ENCODE data around the gene AFG1L.
"Not testable (repeated sequence)": the region's sequence is repeated elsewhere in the genome, so short reads cannot be mapped to it uniquely, and the experiment has no call there.

AFG1L gene

DNA sequence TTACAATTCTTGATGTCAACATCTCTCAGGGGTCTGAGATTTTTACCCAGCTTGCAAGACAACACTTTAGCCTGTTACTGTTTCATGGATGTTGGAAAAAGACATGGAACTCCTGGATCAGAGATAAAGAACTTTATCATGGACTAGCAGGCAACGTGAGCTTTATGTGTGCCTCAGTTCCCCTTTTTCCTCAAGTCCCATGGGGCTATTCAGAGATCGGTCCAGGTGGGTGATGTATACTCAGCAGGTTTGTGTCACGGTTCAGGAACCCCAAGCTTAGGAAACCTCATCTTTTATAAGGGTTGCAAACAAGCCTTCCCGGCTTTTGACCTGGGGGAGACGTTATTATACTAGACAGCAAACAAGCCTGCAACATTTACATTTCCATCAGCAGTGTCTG is 15.0 kb downstream of the AFG1L start:
- no peak overlapping the region for H3K4me3 ChIP-seq (ENCODE audit: low read depth, low read length)
- TF ChIP-seq CTCF (IDR thresholded peaks at IDR 0.05; ENCODE audit: low read depth, low read length), result no peak

DNA sequence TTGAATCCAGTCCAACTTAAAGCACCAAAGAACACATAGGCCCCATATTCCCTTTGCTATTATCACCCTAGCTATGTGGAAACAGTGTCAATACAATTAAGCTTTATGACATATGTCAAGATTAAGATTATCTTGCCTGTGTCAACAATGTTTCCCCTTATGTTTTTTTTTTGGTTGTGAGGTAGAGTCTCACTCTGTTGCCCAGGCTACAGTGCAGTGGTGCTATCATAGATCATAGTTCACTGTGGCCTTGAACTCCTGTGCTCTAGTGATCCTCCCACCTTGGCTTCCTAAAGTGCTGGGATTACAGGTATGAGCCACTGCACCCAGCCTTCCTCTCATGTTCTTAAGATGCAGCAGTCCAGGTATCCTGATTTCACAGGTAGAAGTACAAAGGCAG is 17.8 kb downstream of the AFG1L start:
- TF ChIP-seq CTCF (IDR thresholded peaks at IDR 0.05; ENCODE audit: low read depth, low read length), result no peak
- H3K4me3 ChIP-seq (ENCODE audit: low read depth, low read length), result no peak overlapping the region

- TF ChIP-seq CTCF (IDR thresholded peaks at IDR 0.05; ENCODE audit: low read depth, low read length), result no peak
- no peak overlapping the region for H3K4me3 ChIP-seq (ENCODE audit: low read depth, low read length)
Measured at GRCh38 chr6:108321253-108321747, 26.4 kb downstream of the AFG1L start.

DNA sequence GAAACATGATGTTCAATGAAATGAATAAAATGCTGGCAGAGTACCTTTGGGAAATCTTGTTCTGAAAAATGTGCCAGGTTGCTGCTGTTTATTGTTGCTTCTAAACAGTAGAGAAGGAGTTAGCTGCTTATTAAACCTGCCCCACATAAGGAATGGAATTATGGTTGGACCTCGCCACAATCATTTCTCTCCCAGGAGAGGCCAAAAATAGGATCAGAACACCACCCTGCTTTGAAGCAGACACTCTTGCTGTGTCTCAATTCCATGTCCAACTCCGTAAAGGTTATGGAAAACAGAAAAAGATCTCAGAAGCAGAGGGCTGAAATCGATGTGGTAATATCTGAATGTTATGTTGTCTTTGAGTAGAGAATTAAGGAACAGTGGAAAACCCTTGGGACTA is 27.9 kb downstream of the AFG1L start:
- TF ChIP-seq CTCF (IDR thresholded peaks at IDR 0.05; ENCODE audit: low read depth, low read length), result no peak
- no peak overlapping the region for H3K4me3 ChIP-seq (ENCODE audit: low read depth, low read length)

- TF ChIP-seq CTCF (IDR thresholded peaks at IDR 0.05; ENCODE audit: low read depth, low read length), result no peak
- no peak overlapping the region for H3K4me3 ChIP-seq (ENCODE audit: low read depth, low read length)
Measured at GRCh38 chr6:108323710-108324466, 29.0 kb downstream of the AFG1L start.

- not testable (repeated sequence) for H3K4me3 ChIP-seq (ENCODE audit: low read depth, low read length)
Measured at GRCh38 chr6:108330221-108330785, 35.4 kb downstream of the AFG1L start.

DNA sequence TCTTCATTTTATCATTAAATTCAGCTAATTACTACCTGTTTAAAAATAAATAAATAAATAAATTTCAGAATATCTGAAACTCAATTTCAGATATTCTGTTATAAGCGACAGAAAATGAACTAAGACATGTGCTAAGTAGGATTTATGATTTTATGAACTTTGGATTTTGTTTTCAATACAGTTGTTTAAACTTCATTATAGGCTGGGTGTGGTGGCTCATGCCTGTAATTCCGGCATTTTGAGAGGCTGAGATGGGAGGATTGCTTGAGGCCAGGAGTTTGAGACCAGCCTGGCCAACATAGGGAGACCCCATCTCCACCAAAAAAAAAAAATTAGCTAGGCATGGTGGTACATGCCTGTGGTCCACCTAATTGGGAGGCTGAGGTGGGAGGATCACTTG is 36.0 kb downstream of the AFG1L start:
- TF ChIP-seq CTCF (IDR thresholded peaks at IDR 0.05; ENCODE audit: low read depth, low read length), result no peak
- no peak overlapping the region for H3K4me3 ChIP-seq (ENCODE audit: low read depth, low read length)

All from WI38 (cell line).